RPMI7951 (cell line): ENCODE data around the gene NOL6. TPM values are rescaled to one million over a fixed set of nuclear protein-coding genes. Genes with fewer than 3 reads are reported as not detected.

Source experiments
- DNase-seq: peaks from one replicate; pipeline ENCODE4 v3.0.0-alpha.2; 2012; ENCODE audit warnings: low read depth
- total RNA-seq: library from RNA; depleted of rRNA; stranded (reverse); fragments of >200 nt; shearing (Covaris generic); gene quantifications from 2 replicates; pipeline ENCODE4 v1.2.3, GENCODE V29; 2014

The NOL6 gene
- total RNA-seq, 1 experiment from 2014 or later: 12.9 TPM

DNA sequence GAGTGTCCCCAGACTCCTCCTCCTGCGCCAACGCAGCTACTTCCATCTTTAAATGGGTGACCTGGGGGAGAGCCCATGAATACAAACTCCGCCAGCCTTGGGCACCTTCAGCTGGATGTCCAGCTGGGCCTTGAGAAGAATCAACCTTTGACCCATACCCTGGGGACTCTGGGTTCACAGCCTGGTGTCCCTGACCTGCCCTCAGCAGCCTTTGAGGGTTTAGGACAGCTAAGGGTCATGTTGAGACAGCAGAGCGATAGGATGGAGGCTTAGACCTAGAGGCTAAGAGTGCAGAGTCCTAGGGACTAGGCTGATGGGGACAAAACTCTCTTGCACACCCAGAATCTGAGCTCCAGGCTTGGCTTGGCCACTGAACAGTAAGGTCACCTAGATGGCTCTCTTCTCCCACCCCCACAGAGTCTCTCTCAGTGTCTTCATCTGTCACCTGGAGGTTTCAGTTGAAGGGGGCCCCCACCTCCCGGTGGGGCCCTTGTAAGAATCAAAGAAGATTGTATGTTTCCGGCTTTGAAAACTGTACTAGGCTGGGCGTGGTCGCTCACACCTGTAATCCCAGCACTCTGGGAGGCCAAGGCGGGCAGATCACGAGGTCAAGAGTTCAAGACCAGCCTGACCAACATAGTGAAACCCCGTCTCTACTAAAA lies 19.6 kb downstream of the NOL6 start:
- DNase-seq: no peak

DNA sequence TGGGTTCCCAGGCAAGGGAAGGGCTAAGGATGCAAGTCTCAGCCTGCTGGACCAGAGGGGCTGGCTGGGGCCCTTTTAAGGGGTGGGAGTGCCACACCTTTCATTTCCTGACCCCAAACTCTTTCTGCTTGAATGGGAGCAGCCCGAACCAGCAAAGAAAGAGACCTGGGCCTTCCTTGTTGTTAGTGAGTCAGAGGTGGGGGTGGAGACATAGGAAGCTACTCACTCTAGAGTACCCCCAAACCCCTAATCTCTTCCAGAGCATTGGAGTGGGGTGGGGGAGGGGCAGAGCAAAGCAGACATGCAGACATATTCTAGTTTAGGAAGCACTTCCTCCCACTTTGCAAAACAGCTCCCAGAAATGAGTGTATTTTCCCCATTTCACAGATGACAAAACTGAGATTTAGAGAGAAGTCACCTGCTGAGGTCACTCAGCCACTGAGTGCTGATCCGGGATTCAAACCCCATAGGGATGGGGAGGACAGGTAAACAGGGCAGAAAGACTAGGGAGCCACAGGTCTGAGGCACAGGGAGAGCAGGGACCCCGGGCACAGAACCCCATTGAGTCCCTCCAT lies 20.4 kb downstream of the NOL6 start:
- no peak for DNase-seq

DNA sequence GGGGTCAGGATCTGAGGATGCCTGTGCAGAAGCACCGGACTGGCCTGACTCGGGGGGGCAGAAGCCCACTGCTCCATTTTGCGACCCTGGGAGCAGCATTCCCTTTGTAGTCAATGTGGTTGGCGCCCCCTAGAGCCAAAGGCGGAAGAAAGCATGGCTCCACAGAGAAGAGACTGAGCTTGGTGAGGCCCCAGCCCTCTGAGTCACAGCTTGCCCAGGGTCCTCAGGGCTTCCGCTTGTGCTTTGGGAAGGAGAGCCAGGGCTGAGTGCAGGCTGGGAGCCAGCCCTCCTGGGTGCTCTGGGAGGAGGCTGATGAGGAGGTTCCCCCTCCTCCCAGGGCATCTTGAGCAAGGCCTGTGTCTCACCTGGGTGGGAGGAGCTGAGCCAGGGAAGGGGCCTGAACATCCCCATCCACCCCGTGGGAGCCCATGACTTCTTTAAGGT lies 20.9 kb downstream of the NOL6 start:
- peak; percentile 84 for DNase-seq

DNA sequence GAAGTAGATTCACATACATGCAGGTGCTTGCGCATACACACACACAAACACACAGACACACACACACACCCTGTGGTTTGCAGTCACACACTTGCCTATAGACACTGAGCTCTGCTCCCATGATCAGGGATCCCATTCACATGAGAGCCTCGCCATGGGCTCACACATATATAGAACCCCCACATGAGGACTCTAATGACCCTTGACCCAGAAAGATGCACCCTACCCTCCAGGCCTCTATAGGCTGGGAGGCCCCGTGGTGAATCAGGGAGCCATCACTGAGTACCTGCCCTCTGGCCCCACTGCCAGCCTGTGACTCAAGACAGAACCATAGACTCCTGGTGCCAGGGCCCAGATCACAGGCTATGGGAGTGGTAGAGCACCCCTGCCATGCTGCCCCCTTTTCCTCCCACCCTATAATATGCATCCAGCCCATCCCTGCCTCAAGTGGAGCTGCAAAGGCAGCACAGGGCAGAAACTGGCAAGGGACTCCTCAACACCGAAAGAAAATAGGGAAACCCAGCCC lies 23.0 kb downstream of the NOL6 start:
- DNase-seq: no peak

DNA sequence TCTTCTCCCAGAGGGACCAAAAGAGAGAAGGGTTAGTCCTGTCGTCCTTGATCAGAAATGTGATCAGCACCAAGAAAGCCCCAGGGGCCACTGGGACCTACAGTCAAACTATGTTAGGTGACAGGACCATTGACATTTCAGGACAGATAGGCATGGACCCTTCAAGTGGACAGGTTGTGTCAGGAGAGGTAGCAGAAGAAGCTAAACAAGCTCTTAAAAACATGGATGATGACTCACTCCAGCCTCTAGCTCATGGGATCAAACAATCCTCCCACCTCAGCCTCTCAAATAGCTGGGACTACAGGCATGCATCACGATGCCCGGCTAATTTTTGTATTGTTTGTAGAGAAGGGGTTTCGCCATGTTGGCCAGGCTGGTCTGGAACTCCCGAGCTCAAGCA lies 24.0 kb downstream of the NOL6 start:
- no peak for DNase-seq

DNA sequence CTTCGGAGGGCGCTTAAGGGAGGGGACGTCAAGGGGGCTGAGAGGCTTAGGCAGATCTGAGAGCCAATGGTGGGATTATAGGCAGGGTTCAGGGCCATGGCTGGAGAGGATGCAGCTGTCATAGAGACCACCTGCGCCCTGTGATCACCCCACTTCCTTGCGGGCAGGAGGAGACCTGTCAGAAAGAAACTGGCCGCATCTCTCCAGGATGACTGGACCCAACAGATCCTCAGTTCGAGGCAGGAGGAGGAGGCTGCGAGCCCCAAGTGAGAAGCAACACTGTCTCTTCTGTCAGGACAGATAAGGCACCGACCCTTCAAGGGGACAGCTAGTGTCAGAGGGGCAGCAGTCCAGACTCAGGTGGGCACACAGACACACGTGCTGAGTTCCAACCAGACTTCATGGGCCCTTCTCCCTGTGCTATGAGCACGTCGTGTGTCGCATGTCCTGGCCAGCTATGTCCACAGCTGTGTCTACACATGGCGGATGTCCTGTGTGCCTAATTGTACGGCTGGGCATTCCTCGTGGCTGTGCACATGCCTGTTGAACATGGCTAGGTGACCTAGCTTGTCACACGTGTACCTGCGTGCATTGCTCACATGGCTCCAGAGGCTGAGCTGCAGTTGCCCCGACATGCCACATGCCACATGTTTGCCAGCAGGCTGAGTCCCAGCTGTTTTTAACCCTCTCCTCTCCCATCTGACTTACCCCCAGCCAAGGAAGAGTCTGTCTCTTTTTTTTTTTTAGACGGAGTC lies 25.7 kb downstream of the NOL6 start:
- DNase-seq: no peak

DNA sequence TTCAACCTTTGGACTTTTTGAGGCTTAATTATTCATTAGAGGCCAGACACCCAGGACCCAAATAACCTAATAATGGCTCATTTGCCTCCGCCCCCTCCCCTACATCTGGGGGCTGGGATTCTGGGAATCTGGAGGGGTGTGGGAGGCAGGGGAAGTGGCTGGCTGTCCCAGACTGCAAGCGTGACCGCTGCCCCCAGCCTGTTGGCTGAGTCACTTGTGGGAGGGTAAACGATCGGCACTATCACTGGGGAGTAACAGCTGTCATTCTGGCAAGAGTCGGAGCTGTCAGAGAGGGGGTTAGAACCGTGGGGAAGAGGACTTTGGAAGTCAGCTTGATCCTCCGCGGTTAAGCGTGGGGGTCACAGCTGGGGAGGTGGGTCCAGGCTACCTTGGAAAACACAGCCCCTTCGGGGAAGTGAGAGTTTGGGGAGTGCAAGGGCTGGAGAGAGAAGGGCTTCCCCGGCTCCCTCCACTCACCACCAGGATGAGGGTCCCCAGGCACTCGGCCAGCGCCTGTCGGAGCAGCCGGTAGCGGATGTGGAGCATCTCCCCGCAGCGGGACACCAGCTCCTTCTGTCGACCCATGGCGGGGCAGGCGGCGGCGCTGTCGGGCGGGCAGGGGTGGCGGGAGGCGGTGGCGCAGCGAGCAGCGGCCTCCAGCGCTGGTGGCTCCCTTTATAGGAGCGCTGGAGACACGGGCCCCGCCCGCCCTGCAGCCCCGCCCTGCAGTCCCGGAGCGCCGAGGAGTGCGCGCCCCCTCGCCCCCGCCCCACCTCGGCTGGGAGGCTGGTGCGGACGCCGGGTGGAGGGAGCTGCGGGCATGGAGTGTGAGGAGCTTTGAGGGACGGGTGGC lies 26.6 kb downstream of the NOL6 start, which contains the start of gene AQP3:
Gene AQP3, minus strand, starts transcription at position 648 of the 853 bp plus-strand sequence. Its CDS starts 63 bp downstream, at position 585.
- peak; percentile 73 for DNase-seq

DNA sequence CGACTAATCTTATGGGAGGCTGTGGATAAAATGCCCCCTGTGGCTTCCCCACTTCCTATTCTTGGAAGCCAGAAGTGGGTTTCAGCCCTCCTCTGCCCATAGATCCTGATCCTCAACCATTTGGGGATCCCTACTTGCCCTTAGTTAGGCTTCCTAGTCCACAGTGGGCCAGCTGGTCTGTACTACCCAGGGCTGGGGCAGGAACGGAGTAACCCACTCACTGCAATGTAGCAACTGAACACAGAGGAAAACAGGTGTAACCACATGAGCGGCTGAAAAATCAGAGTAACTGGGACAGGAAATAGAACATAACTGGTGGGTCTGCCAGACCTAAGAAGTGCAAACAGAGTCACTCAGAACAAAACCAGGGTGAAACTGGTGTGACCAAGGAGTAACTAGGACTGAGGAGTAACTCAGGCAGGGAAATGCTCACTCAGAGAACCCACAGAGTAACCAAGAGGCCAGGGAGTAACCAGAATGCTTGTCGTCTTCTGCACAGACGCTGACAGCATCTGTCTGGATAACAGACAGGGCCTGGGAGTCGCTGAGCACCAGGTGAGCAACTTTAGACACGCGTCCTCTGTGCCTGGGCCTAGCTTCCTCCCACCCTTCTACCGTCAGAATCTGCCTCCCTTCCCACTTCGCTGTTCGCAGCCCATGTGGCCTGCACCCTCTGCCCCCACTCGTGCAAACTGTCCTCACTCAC lies 27.3 kb downstream of the NOL6 start:
- DNase-seq: no peak

DNA sequence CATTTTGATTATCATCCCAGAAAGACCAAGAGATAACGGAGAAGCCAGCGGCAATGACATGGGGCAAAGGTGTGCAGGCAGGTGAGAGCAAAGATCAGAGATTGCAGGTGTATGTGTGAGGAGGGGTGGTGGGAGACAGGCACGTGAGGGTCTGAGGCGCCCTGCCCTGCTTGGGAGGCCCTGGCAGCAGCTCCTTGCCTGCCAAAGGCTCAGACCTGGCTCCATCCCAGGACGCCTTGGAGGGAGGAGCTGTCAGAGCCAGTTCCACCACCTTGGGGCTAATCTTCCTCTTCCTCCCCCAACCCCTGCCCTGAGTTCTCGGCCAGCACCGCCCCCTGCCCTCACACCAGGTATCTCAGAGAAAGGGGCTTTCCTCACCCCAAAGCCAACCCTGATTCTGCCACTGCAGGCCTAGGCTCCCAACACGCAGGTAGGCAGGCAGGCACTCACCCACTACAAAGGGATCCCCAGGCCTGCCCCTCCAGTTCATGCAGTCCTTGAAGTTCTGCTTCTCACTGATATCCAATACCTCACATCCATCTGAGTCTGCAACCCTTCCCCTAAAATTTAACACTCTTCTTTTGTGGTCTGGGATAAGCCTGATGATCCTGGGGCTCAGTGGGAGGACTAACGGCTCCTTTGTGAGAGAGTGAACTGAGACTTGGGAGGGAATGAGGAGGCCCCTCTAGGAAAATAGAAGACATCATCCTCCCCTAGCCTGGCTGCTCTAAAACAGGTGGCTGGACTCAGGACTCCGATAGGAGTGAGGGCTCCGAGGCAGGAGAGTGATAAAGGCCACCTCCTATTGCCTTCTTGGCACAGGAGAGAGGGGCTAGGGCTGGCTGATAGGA lies 28.1 kb downstream of the NOL6 start:
- no peak for DNase-seq

DNA sequence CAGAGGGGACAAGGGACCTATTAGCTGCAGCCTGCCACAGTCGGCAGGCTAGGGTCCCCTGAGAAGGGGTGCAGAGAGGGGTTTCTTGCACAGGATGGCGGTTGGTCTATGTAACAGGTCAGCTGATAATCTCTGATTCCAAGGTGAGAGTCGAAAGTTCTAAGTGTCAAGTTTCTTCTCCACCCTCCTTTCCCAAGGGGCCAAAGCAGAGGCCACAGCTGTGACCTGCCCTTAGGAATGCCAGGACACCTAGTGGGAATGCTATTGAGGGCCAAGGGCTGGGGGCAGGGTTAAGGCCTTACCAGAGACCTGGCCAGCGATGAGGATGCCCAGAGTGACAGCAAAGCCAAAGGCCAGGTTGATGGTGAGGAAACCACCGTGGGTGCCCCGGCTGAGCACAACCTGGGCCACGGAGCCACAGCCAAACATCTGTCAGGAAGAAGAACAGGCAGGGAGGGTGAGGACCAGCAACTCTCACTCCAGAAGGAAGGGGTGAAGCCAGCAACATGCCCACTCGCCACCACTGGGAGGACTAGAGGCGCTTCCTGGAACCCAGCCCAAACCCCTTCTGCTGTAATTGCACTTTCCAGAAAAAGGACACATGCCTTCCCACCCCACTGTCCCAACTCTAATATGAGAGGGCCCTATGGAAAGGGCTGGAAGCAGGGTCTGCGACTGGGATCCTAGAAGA lies 30.1 kb downstream of the NOL6 start:
- DNase-seq: no peak

DNA sequence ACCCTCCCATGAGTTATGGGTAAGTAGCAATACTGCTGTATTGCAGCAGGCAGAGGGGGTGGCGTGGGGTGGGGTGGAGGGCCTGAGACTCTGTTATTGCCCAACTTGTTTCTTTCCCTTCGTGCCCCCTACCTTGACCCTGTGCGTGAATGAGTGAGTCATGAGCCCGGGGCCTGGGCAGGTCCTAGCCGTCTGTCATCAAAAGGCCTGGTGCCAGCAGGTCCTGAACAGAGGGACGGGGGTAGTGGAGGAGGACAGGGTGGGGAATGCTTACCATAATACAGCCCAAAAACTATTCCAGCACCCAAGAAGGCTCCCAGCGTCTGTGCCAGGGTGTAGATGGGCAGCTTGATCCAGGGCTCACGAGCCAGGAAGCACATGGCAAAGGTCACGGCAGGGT lies 30.7 kb downstream of the NOL6 start:
- peak; percentile 57 for DNase-seq

DNA sequence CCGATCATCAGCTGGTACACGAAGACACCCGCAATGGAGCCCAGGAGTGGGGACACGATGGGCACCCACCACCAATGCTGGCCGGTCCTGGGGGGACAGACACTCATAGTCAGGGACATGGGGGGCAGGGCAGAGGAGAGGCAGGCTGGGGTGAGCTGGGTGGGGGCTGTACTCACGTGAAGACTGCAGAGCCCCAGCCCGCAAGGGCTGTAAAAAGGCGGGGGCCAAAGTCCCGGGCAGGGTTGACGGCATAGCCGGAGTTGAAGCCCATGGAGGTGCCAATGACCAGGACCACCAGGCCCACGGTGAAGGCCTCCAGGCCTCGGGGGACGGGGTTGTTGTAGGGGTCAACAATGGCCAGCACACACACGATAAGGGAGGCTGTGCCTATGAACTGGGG lies 31.6 kb downstream of the NOL6 start:
- DNase-seq: no peak

DNA sequence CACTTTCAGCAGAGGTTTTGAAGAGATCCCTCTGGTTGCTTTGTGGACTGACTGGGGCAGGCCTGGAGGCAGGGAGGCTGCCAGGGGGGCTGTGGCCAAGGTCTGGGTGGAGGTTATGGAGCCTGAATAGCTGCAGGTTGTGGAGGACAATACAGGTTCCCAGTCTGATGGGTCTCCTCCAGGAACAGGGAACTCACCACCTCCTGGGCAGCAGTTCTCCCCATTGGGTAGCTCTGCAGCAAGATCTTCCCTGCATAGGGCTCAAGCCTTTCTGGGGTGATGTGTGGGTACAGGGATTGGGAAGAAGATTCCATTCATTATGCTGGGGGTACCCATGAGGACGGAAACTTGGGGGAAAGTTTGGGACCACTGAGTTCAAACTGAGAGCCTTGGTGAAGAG lies 33.1 kb downstream of the NOL6 start:
- no peak for DNase-seq

DNA sequence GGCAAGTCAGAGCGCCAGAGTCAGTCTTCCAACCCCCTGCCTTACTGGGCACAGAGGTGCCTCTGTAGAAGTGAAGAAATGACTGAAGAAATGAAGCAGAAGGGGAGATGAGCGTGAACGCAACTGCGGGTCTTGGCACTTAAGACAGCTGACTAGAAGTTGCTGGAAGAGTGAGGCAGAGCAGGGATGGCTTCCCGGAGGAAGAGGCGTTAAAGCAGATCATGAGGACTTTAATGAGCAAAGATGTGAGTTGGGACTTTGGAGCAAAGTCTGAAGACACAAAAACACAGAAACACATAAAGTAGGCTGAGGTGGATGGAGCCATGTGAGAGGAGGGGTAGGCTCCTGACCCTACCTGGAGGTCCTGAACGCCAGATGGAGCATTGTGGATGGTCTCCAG lies 33.5 kb downstream of the NOL6 start:
- no peak for DNase-seq

DNA sequence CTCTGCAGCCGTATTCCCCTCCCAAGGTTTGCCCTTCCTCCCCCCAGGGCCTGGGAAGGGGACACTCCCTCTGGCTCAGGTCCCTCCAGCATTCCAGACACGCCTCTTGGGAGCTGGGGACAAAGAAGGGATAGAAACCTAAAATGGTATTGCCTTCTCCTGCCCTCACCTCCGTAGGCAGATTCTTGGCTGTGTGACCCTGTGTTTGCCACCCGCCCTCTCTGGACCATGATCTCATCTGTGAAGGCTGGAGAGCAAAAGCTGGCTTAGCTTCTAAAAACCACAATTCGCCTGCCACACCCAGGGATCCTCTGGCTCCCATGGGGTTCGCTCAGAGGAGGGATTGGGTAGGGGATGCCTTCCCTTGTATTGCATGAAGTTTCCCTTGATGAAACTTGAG lies 34.0 kb downstream of the NOL6 start:
- DNase-seq: no peak

DNA sequence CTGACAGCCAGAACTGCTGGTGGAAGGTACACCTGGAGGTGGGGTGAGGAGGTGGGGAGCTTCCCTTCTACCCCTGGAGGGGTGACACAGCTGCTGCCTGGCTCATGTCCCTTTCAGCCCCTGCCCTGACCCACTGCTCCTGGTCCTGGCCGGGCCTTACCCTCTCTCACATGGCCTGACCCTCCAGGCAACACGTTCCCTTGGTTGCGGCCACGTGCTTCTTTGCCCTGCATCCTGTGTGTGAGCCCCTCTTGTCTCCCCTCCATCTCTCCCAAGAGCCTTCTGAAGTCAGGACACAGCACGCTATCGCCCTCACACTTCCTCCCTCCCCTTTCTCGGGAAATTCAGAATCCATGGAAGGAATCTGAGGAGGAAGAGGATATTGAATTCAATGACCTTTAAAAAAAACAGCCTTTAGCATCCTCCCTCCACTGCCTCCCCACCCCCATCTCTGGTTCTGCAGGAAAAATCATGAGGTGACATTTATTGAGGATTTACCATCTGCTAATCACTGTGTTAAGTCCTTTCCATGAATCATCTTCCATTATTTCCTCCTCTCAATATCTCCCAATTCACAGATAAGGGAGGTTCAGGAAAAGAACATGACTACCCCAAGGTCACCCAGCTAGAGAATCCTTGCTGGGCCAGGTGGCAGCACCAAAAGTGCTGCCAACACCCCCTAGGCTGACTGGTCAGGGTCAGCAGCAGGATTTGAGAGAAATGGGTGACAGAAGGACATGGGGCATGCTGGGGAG lies 34.6 kb downstream of the NOL6 start:
- DNase-seq: no peak

DNA sequence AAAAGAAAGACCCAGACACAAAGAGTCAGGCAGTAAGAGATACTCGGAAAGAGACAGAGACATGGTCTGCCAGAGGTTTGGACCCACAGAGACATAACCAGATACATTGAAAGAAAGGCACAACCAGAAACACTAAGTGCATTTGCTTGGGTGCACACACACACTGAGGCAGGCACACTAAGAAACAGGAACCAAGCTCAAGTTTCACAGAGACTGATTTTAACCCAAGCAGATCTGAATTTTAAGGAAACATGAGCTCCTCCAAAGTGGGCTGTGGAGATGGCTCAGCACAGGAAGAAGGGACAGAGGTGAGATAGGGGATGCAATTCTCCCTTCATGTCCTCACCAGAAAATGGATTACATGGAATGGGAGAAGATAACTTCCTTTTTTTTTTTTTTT lies 35.8 kb downstream of the NOL6 start:
- DNase-seq: no peak

DNA sequence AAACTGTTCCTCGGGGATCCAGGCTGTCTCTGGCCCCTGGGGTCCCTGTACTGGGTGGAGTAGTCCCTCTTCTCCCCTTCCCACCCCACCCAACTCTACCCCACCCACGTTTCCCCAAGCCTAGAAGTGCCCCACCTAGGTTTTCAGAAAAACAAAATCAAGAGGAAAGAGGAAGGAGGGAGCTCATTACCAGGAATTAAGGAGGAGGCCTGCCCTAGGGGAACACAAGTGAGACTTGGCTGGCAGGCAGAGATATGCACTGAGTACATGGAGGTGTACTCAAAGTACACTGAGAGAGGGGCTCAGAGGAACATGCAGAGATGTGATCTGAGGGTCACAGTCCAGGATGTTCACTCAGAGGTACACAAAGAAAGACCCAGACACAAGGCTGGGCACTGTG lies 36.5 kb downstream of the NOL6 start:
- DNase-seq: no peak

DNA sequence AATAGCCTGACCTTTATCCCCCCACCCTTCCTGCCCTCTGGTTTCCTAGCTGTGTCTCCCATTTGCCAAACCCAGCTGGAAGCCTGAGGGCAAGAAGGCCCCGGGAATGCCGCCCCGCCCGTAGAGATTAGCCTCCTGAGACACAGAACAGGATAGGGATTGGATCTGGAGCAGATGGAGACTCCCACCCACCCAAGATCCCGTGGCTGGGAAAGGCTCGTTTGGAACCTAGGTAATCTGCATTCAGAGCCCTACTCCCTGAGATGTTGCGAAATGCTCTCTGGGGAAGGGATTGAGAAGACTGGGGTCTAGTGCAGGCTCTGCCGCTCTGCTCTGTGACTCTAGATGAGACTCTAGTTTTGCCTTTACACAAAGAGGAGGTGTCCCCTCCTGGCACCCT lies 37.3 kb downstream of the NOL6 start:
- DNase-seq: no peak
